HG02798 (cell line): Measurements from ENCODE around the gene C4orf50.
"Not testable (repeated sequence)": the region's sequence is repeated elsewhere in the genome, so short reads cannot be mapped to it uniquely, and the experiment has no call there.

Experiments
- ATAC-seq: cut with Tn5 transposase; IDR thresholded peaks from one replicate; pipeline ENCODE4 v1.9.1; 2021; ENCODE audit warnings: mild to moderate bottlenecking; ENCODE audit not compliant: unreplicated experiment, poor library complexity

The C4orf50 gene

GRCh38 chr4:5995901-5996623 is 22.2 kb downstream of the C4orf50 start:
- ATAC-seq: no peak

GRCh38 chr4:5993876-5994811 is 24.1 kb downstream of the C4orf50 start:
- ATAC-seq: no peak

GRCh38 chr4:5993346-5993745 is 24.9 kb downstream of the C4orf50 start:
- ATAC-seq: not testable (repeated sequence)

- no peak for ATAC-seq
Observed at GRCh38 chr4:5992828-5993321, 25.4 kb downstream of the C4orf50 start.

DNA sequence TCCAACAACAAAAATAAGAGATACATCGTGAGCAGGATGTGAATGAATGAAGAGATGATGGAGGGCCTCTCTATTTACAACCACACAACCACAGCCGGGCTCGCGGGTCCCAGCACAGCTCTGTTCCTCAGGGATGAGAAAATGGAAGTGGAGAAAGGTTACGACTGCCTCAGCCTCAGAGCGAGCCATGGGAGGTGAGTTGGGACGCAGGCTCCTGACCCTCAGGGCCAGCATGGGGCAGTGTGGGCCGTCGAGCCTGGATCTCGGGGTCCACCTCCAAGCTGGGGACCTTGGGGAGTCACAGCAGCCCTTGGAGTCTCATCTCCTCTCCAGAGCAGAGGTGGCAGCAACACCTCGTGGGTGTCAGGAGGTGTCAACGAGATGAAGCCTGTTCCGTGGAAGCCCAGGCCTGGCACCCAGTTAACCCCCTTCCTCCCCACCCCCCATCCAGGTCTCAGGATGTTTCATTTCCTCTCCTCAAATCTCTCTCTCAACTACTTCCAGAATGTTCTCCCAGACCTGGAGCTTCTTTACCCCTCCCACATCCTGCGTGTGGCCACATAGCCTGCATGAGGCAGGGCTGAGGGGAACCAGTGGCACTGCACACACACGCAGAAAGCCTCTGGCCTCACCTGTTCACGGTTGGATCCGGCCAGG is 25.9 kb downstream of the C4orf50 start:
- no peak for ATAC-seq

GRCh38 chr4:5991405-5991804 is 26.8 kb downstream of the C4orf50 start:
- no peak for ATAC-seq

GRCh38 chr4:5990446-5991160 is 27.6 kb downstream of the C4orf50 start:
- ATAC-seq: no peak

GRCh38 chr4:5989236-5990225 is 28.7 kb downstream of the C4orf50 start:
- ATAC-seq: no peak

GRCh38 chr4:5988086-5988845 is 30.0 kb downstream of the C4orf50 start:
- ATAC-seq: no peak

DNA sequence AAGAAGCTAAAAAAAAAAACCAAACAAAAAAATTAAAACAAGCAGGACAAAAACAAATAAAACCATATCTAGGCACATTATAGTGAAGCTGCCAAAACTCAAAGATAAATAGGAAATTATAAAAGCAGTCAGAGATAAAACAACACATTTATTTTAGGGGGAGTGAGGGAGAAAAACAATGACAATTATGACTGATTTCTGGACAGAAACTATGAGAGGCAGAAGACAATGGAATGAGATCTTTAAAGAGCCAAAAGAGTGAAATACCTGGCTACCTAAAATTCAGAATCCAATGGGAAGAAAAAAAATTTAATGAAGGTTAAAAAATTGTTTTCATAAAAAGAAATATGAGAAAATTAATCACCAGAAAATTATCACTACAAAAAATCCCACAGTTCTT is 33.4 kb downstream of the C4orf50 start:
- no peak for ATAC-seq

DNA sequence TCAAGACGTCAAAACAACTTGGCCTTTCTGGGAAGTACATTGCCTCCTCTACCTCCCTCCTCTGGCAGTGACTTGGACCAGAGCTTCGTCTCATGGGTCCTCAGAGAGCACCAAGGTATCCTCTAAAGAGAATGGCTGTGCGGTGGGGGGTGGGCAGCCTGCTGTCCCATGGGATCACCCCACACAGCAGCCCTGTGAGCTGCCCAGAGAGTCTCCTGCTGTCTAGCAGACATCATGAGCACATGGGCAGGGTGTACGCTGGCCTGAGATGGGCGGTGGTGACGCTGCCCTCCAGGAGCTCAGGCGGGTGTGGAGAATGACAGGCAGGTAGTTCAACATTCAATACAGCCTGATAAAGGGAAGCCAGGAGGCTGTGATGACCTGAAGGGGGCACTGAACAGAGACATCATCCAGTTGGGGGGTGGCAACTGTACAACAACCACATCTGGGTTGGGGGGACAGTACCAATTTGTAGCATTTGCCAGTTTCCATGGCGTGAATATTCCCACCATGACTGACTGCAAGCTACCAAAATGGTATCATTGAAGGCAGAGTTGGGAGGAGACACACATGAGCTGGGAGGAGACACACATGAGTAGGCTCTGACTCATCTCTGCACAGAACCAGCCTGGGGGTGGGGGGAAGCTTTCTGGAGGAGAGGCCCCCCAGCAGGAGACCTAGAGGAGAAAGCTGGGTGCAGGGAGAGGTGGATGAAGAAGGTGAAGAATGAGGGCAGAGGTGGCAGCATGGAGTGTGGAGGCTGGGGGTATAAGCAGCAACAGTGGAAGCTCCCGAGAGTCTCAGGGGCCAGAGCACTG is 35.9 kb downstream of the C4orf50 start:
- no peak for ATAC-seq

DNA sequence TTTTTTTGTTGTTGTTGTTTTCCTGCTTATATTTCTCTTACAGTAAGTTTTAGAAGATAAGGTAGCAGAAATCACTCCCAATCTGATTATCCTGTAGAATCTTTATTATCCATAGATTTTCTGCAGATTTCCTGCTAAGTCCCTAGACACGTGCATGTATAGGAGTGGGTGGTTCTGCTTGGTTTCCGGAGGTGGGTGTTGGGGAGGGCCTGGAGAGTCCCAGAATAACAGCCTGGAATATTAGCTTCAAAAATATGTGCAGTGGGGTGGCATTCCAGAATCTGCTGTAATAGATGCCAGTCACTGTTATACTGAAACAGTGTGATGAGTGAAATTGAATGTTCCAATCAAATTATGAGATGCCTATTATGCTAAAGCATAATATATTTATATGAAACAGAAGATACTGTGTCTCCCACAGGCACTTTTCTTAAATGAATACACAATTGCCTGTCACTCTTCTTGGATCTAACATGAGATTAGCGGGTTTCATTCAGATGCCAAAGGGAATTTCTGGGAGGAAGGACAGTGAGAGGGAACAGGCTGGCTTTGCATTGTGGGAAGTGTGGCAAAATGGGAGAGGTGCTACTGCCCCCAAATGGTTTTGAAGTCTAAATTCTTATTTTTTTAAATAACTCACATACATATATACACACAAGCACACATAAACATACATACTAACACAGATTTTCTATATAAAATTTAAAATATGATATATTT is 37.6 kb downstream of the C4orf50 start:
- no peak for ATAC-seq

DNA sequence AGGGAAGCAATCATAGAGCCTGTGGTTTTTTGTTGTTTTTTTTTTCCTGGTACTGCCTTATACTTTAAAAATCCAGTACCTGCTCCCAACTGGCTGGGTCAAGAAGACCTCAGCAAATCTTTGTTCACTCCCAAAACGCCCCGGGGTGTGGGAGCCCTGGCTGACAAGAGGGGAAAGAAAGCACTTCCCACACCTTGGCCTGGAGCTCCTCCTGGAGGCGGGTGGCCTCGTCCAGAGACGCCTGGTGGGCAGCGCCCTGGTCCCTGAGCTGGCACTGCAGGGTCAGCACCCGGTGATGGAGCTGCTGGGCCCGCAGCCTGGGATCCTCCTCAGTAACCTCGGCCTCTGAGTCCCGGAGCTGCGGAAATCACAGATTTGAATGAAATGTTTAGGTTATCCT is 38.2 kb downstream of the C4orf50 start:
- ATAC-seq: no peak

DNA sequence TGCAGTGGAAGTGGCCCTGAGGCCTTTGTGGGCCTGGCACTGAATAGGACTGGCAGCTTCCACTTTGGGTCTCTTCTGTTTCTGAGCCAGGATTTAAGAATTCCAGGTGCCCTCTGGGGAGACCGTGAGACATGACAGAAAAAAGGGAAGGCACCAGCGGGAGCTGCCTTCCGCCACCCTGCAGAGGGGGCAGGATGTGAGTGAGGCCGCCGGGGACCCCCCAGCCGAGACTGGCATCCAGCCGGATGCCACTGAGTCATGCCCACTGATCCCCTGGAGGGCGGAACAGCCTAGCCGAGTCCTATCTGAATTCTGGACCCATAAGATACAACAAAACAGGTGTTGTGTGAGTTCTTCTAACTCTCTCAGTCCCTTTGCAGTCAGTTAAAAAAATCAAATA is 41.3 kb downstream of the C4orf50 start:
- no peak for ATAC-seq

- ATAC-seq: no peak
Observed at GRCh38 chr4:5976431-5976830, 41.8 kb downstream of the C4orf50 start.

DNA sequence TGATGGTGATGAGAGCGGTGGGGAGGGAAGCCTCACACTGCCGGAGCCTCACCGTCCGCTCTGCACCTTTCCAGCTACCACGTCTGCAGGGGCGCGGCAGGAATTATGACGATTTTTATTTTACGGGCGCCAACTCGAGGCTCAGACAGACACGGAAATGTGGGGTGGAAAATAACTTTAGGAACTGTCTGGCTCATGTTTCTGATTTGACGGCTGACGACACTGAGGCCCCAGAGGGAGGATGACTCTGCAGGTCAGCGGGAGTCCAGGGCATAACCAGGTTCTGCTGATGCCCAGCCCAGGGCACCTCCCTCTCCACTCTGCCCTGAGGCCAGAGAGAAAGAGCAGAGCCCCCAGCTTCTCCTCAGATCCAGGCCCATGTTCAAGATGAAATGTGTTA is 43.9 kb downstream of the C4orf50 start:
- no peak for ATAC-seq
